Mesendoderm (in vitro differentiated cells): Measurements from ENCODE around the gene ANAPC1. TPM values are rescaled to one million over a fixed set of nuclear protein-coding genes. Genes with fewer than 3 reads are reported as not detected.
A peak's percentile ranks its signal among the peaks of the same experiment; 100 is the strongest.

Source experiments
- DNase-seq: peaks from one replicate; pipeline ENCODE4 v3.0.0; 2013
- H2AK5ac ChIP-seq: 2 replicates; pipeline ENCODE4 v1.6.1; 2013; ENCODE audit warnings: low read length, inconsistent platforms
- H2BK120ac ChIP-seq: 2 replicates; pipeline ENCODE4 v1.6.1; 2013; ENCODE audit warnings: low read depth, mild to moderate bottlenecking, low read length, moderate library complexity, mixed read lengths
- H2BK15ac ChIP-seq: replicated peaks from 2 replicates; pipeline ENCODE4 v1.6.1; 2013; ENCODE audit warnings: low read depth, mild to moderate bottlenecking, moderate library complexity
- H2BK5ac ChIP-seq: 2 replicates; pipeline ENCODE4 v1.6.1; 2013; ENCODE audit warnings: low read length, inconsistent platforms
- H3K18ac ChIP-seq: 2 replicates; pipeline ENCODE4 v1.6.1; 2013; ENCODE audit warnings: mild to moderate bottlenecking, low read length, mixed read lengths
- H3K23ac ChIP-seq: one replicate; pipeline ENCODE4 v1.6.1; 2013; ENCODE audit warnings: low read length
- H3K27ac ChIP-seq: 2 replicates; pipeline ENCODE4 v1.5.1; 2013; ENCODE audit warnings: low read depth, mild to moderate bottlenecking, inconsistent platforms, low read length, moderate library complexity
- H3K27me3 ChIP-seq: 2 replicates; pipeline ENCODE4 v1.6.1; 2013; ENCODE audit warnings: low read length, control low read depth, mild to moderate bottlenecking, inconsistent platforms; ENCODE audit not compliant: insufficient read depth, poor library complexity
- H3K36me3 ChIP-seq: 2 replicates; pipeline ENCODE4 v1.6.1; 2013; ENCODE audit warnings: low read length, inconsistent platforms; ENCODE audit not compliant: control insufficient read depth, insufficient read depth
- H3K4ac ChIP-seq: one replicate; pipeline ENCODE4 v1.6.1; 2013; ENCODE audit warnings: low read depth, mild to moderate bottlenecking, low read length, moderate library complexity
- H3K4me1 ChIP-seq: 2 replicates; pipeline ENCODE4 v1.6.1; 2013; ENCODE audit warnings: low read depth, low read length, inconsistent platforms; ENCODE audit not compliant: control insufficient read depth
- H3K4me2 ChIP-seq: 2 replicates; pipeline ENCODE4 v1.6.1; 2013; ENCODE audit warnings: low read length
- H3K4me3 ChIP-seq: 2 replicates; pipeline ENCODE4 v1.5.1; 2013; ENCODE audit warnings: mild to moderate bottlenecking, low read length
- H3K56ac ChIP-seq: one replicate; pipeline ENCODE4 v1.6.1; 2013; ENCODE audit warnings: low read length
- H3K79me1 ChIP-seq: 2 replicates; pipeline ENCODE4 v1.6.1; 2013; ENCODE audit warnings: low read length, inconsistent platforms
- H3K79me2 ChIP-seq: 2 replicates; pipeline ENCODE4 v1.6.1; 2013; ENCODE audit warnings: mild to moderate bottlenecking, low read length; ENCODE audit not compliant: control insufficient read depth, insufficient read depth
- H3K9ac ChIP-seq: 2 replicates; pipeline ENCODE4 v1.6.1; 2013; ENCODE audit warnings: low read length, inconsistent platforms
- H4K5ac ChIP-seq: one replicate; pipeline ENCODE4 v1.6.1; 2013; ENCODE audit warnings: low read length
- H4K8ac ChIP-seq: one replicate; pipeline ENCODE4 v1.6.1; 2013; ENCODE audit warnings: low read depth, mild to moderate bottlenecking, control low read depth, low read length, moderate library complexity
- WGBS: extraction: QIAGEN DNeasy Blood & Tissue Kit; methylation state at CpG from one replicate; pipeline ENCODE4 v1.1.7; 2013; ENCODE audit warnings: low lambda C conversion rate, missing lambda C conversion rate; ENCODE audit not compliant: insufficient coverage; ENCODE audit errors: extremely low coverage; 5-methylcytosine and 5-hydroxymethylcytosine counted together
- polyA plus RNA-seq, 2 experiments: library from polyadenylated mRNA; stranded (reverse); fragments of 200-250 nt; gene quantifications; one replicate each; pipeline ENCODE4 v1.2.3, GENCODE V29; 2013

The ANAPC1 gene, protein sequence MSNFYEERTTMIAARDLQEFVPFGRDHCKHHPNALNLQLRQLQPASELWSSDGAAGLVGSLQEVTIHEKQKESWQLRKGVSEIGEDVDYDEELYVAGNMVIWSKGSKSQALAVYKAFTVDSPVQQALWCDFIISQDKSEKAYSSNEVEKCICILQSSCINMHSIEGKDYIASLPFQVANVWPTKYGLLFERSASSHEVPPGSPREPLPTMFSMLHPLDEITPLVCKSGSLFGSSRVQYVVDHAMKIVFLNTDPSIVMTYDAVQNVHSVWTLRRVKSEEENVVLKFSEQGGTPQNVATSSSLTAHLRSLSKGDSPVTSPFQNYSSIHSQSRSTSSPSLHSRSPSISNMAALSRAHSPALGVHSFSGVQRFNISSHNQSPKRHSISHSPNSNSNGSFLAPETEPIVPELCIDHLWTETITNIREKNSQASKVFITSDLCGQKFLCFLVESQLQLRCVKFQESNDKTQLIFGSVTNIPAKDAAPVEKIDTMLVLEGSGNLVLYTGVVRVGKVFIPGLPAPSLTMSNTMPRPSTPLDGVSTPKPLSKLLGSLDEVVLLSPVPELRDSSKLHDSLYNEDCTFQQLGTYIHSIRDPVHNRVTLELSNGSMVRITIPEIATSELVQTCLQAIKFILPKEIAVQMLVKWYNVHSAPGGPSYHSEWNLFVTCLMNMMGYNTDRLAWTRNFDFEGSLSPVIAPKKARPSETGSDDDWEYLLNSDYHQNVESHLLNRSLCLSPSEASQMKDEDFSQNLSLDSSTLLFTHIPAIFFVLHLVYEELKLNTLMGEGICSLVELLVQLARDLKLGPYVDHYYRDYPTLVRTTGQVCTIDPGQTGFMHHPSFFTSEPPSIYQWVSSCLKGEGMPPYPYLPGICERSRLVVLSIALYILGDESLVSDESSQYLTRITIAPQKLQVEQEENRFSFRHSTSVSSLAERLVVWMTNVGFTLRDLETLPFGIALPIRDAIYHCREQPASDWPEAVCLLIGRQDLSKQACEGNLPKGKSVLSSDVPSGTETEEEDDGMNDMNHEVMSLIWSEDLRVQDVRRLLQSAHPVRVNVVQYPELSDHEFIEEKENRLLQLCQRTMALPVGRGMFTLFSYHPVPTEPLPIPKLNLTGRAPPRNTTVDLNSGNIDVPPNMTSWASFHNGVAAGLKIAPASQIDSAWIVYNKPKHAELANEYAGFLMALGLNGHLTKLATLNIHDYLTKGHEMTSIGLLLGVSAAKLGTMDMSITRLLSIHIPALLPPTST (N-terminal part only)
- polyA plus RNA-seq (2013, experiment 1 of 2): 40.6 TPM
- polyA plus RNA-seq (2013, experiment 2 of 2): 39.8 TPM

DNA sequence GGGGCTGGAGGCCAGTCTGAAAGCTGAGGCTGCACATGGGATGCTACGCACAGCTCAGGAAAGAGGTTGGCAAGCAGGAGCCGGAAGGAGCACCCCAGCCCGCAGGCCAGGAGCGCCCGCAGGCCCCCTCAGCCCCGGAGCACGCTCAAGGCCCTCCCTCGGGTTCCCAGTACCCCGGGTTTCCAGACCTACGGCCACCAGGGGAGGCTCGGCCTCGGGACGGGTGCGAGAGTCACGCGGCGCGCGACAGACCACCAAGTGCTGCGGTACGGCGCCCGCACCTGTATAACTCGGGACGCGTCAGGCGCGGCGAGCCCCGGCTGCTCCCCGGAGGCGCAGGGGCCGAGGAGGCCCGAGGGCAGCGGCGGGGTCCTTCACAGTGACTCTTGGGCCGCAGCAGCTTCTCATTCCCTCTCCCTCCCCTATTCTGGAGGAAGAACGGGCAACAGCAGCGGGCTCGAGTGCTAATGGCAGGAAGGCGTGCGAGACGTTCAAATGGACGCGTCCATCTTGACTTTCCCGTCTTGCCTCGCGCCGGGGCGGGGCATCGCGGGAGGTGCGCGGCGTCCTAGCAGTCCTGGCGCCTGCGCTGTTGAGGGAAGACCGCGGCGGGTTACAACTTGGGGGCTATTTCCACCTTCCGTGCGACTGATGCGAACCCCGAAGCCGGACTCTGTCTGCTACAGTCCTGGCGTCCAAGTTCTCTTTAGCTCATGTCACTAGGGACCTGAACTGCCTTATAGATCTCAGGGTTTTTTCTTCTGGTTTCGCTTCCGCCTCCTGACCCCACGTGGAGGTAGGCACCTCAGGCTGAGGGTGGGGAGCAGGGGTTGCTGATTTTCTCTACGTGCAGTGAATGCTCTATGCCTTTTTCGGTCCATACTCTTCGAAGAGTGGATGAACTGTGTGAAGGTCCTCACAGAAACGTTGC lies at the start of gene ANAPC1:
ANAPC1 (minus strand) TSS at position 533 of the 931 bp plus-strand sequence. CDS start 3,368 bp downstream, outside the sequence.
- peak; percentile 93 for DNase-seq
- Histone ChIP-seq H2BK120ac (no peak within 1 kb of the TSS), H3K79me2 (peaks cover 9% of the 10 kb centered on the region), H3K23ac (peak within 1 kb of the TSS; percentile 72), H3K27ac (peak within 1 kb of the TSS; percentile 58), H3K4me2 (peak within 1 kb of the TSS; percentile 99), H3K79me1 (no peaks in the 10 kb centered on the region), H3K4me1 (no peaks in the 10 kb centered on the region), H3K18ac (peak within 1 kb of the TSS; percentile 52), H3K4ac (peak within 1 kb of the TSS; percentile 49), H2BK15ac (no peak within 1 kb of the TSS), H3K9ac (peak within 1 kb of the TSS; percentile 94), H3K56ac (peak within 1 kb of the TSS; percentile 98), H3K36me3 (no peaks in the 10 kb centered on the region), H4K5ac (peak within 1 kb of the TSS; percentile 47), H3K4me3 (peak within 1 kb of the TSS; percentile 88), H2BK5ac (peak within 1 kb of the TSS; percentile 73), H2AK5ac (no peak within 1 kb of the TSS), H3K27me3 (no peaks in the 10 kb centered on the region), H4K8ac (peak within 1 kb of the TSS; percentile 16)
- no CpG with 5 or more reads among the region's 73 CpGs for WGBS

DNA sequence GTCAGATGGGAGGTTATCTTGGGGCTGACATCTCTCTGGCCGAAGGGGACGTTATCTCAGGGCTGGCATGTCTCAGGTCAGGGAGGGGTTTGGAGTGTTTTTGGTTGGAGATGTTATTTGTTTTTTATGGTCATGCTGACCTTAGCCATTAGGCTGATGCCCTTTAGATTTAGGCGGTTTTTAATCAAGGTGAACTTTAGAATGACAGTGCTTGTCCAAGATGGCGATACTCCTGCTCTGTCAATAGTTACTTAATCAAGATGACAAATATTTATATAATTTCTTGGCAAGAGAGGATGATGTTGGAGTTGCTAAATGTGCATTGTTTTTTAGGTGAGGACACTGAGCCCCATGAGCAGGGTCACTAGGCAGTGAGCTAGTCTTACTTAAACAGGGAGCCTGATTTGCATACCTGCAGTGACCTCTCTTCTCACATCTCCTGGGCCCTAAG lies 48.9 kb upstream of the ANAPC1 start:
- Histone ChIP-seq H4K5ac (no peak overlapping the region), H4K8ac (no peak overlapping the region), H3K9ac (no peak overlapping the region), H3K36me3 (peaks cover 6% of the 10 kb centered on the region), H3K56ac (no peak overlapping the region), H3K79me2 (no peaks in the 10 kb centered on the region), H3K79me1 (peaks cover 4% of the 10 kb centered on the region), H3K27ac (no peak overlapping the region), H3K23ac (no peak overlapping the region), H2BK5ac (no peak overlapping the region), H2AK5ac (no peak overlapping the region), H3K27me3 (no peaks in the 10 kb centered on the region), H3K18ac (no peak overlapping the region), H3K4me1 (no peaks in the 10 kb centered on the region), H2BK15ac (no peak overlapping the region), H2BK120ac (no peak overlapping the region), H3K4me3 (no peak overlapping the region), H3K4me2 (no peak overlapping the region), H3K4ac (no peak overlapping the region)
- WGBS: no CpG with 5 or more reads among the region's 4 CpGs
- no peak for DNase-seq

DNA sequence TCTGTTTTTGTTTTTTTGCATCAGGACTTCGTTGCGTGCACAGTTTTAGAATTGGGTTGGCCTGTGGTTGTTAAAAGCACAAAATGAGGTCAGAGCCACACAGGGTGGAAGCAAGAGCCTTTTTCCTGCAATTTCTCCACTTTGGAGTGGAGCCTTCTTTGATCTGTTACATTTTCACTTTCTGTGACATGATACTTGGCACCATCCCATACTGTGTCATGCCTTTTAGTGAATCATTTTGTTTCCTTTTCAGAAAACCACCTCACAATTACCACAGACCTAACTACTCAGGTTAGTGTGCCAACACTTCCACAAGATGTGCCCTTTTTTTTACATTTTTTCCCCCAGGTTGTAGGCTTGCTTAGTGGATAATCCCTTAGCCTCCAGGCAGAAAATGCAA lies 46.9 kb upstream of the ANAPC1 start:
- Histone ChIP-seq H3K4me2 (no peak overlapping the region), H3K4me3 (no peak overlapping the region), H3K27me3 (no peaks in the 10 kb centered on the region), H2BK15ac (no peak overlapping the region), H3K27ac (no peak overlapping the region), H3K4me1 (no peaks in the 10 kb centered on the region), H2BK120ac (no peak overlapping the region), H3K56ac (no peak overlapping the region), H2AK5ac (no peak overlapping the region), H3K18ac (no peak overlapping the region), H4K8ac (no peak overlapping the region), H3K9ac (no peak overlapping the region), H4K5ac (no peak overlapping the region), H3K36me3 (peaks cover 6% of the 10 kb centered on the region), H3K23ac (no peak overlapping the region), H3K79me1 (peaks cover 4% of the 10 kb centered on the region), H2BK5ac (no peak overlapping the region), H3K4ac (no peak overlapping the region), H3K79me2 (no peaks in the 10 kb centered on the region)
- DNase-seq: no peak
- no CpG with 5 or more reads among the region's 2 CpGs for WGBS

DNA sequence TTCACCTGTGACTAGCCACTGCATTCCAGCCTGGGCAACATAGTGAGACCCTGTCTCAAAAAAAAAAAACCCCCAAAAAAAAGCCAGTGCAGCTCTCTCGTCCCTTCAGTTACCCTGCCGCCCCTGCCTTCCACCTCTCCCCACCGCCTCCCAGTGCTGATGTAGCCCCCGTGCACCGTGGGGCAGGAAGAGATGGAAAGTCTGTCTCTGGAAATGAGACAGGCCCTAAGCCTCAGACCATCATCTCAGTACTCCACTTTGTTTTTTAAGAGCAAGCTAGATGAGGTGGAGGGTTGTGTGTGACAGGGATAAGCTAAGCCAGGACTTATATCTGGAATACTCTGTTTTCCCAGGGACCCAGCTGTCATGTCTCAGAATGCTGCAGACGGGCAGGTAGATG lies 46.4 kb upstream of the ANAPC1 start:
- no peak overlapping the region for H3K4me3 ChIP-seq
- H3K9ac ChIP-seq: no peak overlapping the region
- no peak overlapping the region for H2AK5ac ChIP-seq
- no peaks in the 10 kb centered on the region for H3K79me2 ChIP-seq
- H3K18ac ChIP-seq: no peak overlapping the region
- H3K56ac ChIP-seq: no peak overlapping the region
- H3K4me2 ChIP-seq: no peak overlapping the region
- no peak overlapping the region for H3K23ac ChIP-seq
- H2BK5ac ChIP-seq: no peak overlapping the region
- no peak overlapping the region for H3K4ac ChIP-seq
- H3K36me3 ChIP-seq: peaks cover 6% of the 10 kb centered on the region
- no peak overlapping the region for H2BK120ac ChIP-seq
- H2BK15ac ChIP-seq: no peak overlapping the region
- no peak for DNase-seq
- H4K5ac ChIP-seq: no peak overlapping the region
- H3K79me1 ChIP-seq: peaks cover 4% of the 10 kb centered on the region
- no peaks in the 10 kb centered on the region for H3K27me3 ChIP-seq
- H4K8ac ChIP-seq: no peak overlapping the region
- no peak overlapping the region for H3K27ac ChIP-seq
- WGBS: no CpG with 5 or more reads among the region's 6 CpGs
- H3K4me1 ChIP-seq: no peaks in the 10 kb centered on the region

DNA sequence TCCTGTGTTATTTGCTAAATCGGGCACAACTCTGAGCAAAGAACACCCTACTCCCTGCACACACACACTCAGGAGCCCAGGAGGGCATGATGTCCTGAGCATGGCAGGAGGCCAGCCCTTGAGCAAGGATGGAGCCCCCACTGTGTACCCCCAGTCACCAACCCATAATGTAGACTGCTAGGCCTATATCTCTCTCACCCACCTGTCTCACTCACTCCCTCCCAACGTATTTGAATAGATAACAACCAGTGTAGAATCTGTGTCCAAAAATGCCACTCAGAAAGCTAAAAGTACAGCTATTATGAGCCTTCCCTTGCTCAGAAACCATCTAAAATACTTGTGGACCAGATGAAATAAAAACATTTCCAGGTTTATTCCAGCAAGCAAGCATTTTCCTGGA lies 43.7 kb upstream of the ANAPC1 start:
- Histone ChIP-seq H3K79me1 (peaks cover 3% of the 10 kb centered on the region), H3K79me2 (no peaks in the 10 kb centered on the region), H3K4ac (no peak overlapping the region), H3K4me3 (no peak overlapping the region), H4K5ac (no peak overlapping the region), H3K56ac (no peak overlapping the region), H3K36me3 (peaks cover 9% of the 10 kb centered on the region), H3K18ac (no peak overlapping the region), H4K8ac (no peak overlapping the region), H3K27me3 (no peaks in the 10 kb centered on the region), H2BK15ac (no peak overlapping the region), H3K4me1 (no peaks in the 10 kb centered on the region), H2BK5ac (no peak overlapping the region), H3K23ac (no peak overlapping the region), H3K27ac (no peak overlapping the region), H3K4me2 (no peak overlapping the region), H3K9ac (no peak overlapping the region), H2BK120ac (no peak overlapping the region), H2AK5ac (no peak overlapping the region)
- DNase-seq: no peak
- WGBS: no CpG with 5 or more reads among the region's 2 CpGs
